Omental fat pad (tissue), 4 donors: ENCODE data around the gene ACP3. TPM values are rescaled to one million over a fixed set of nuclear protein-coding genes. Genes with fewer than 3 reads are reported as not detected.

ENCODE experiments used
- ATAC-seq: fragments of 150-250 bp; one replicate; pipeline ENCODE4 v1.9.1; 2016; ENCODE audit warnings: mild to moderate bottlenecking, moderate library complexity; ENCODE audit not compliant: low FRiP score
- DNase-seq: peaks from one replicate; pipeline ENCODE4 v3.0.0-alpha.2; 2019; ENCODE audit warnings: low spot score
- total RNA-seq, 4 donors: library from RNA; depleted of rRNA; stranded (reverse); fragments of >200 nt; gene quantifications; one replicate each; pipeline ENCODE4 v1.1.0, GENCODE V29; 2016
- TF ChIP-seq, protein P1 (sequence below), 3 donors: fragments of 450-650 bp; IDR thresholded peaks; one replicate each; pipeline ENCODE4 v1.5.1; 2016 to 2017; ENCODE audit warnings: antibody characterized with exemption in 3 of 3, mild to moderate bottlenecking in 3 of 3, moderate library complexity in 2 of 3

The ACP3 gene
- total RNA-seq, 4 donors from 2014 or later, result 2.0 to 4.6 (median 4.2) TPM

DNA sequence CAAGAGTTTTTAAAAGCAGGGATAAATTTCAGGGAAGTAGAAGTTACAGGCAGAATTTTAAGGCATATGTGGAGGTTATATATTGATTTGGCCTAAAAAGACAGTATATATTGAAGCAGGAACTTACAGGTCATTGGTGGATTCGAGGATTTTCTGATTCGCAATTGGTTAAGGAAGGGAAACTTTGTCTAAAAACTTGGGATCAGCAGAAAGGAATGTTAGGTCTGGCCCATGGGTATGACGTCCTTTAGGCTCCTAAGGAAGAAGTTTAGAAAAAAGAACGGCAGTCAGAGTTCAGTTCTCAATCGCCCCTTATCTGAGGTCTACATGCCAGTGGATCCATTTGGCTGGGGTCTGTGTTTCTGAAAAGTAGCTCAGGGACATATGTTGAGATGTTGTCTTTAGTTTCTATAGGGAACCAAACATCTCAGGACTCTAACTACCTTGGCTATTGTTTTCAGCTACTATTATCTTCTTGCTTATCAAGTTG lies 33.2 kb upstream of the ACP3 start:
- TF ChIP-seq, protein P1, sequence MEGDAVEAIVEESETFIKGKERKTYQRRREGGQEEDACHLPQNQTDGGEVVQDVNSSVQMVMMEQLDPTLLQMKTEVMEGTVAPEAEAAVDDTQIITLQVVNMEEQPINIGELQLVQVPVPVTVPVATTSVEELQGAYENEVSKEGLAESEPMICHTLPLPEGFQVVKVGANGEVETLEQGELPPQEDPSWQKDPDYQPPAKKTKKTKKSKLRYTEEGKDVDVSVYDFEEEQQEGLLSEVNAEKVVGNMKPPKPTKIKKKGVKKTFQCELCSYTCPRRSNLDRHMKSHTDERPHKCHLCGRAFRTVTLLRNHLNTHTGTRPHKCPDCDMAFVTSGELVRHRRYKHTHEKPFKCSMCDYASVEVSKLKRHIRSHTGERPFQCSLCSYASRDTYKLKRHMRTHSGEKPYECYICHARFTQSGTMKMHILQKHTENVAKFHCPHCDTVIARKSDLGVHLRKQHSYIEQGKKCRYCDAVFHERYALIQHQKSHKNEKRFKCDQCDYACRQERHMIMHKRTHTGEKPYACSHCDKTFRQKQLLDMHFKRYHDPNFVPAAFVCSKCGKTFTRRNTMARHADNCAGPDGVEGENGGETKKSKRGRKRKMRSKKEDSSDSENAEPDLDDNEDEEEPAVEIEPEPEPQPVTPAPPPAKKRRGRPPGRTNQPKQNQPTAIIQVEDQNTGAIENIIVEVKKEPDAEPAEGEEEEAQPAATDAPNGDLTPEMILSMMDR (IDR thresholded peaks at IDR 0.05), result no peak
- no peak for DNase-seq
- ATAC-seq, result no peak

DNA sequence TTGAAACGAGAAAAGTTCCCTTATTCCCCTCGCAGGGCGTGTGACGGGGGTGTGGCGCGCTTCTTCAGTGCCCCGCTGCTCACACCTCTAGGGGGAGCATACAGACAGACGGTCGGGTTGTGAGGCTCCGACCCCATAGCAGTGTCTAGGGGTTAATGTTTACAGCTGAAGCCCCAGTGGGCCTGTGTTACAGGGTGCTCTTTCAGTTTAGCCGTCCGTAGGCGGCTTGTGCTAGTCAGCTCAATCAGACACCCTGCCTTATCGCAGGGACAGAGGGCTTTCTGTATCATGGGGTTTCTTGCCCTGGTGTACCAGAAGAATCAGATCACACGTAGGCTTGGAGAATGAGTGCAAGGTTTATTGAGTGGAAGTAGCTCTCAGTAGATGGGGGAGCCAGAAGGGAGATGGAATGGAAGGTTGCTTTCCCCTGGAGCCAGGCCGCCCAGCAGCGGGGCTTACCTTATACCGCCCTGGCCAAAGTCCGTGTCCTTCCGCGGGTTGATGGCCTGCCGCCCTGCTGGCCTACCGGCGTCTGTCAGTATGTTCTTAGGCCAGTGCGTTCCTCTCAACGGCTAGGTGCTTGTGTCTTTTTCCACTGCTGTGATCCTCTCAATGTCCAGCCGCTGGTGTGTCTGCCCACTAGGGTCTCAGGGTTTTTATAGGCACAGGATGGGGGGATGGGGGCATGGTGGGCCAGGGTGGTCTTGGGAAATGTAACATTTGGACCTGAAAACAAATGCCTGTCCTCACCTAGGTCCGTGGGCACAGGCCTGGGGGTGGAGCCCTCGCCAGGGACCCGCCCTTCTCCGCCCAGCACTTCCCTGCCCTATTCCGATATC lies 32.2 kb upstream of the ACP3 start:
- TF ChIP-seq, protein P1 (IDR thresholded peaks at IDR 0.05), result no peak
- no peak for ATAC-seq
- no peak for DNase-seq

DNA sequence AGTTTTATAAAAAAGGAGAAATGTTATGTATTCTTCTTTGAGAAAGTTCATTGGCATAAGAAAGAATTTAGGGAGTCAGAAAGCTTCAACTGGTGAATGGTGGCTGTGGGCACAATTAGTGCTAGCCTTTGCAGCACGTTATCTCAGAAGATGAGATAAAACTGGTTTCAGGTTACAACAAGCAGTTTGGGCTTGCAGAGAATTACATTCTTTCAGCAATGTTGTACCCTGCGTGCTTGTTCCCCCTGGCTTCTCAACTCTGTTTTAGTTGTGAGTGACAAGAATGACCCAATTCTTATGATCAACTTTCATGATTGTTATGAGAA lies 31.6 kb upstream of the ACP3 start:
- TF ChIP-seq, protein P1 (IDR thresholded peaks at IDR 0.05), result no peak
- ATAC-seq (no peak), DNase-seq (no peak)

DNA sequence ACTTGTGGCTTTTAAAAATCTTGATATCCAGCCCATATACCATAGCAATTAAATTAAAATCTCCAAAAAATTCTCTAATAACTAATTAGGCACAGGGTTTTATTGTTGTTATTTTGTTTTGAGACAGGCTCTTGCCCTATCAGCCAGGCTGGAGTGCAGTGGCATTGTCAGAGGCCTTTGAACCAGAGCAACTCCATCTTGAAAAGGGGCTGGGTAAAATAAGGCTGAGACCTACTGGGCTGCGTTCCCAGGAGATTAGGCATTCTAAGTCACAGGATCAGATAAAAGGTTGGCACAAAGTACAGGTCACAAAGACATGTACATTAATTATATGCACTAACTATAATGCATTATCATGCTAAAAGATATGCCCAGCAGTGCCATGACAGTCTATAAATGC lies 31.2 kb upstream of the ACP3 start:
- DNase-seq (no peak), ATAC-seq (no peak)
- TF ChIP-seq, protein P1 (IDR thresholded peaks at IDR 0.05), result no peak

DNA sequence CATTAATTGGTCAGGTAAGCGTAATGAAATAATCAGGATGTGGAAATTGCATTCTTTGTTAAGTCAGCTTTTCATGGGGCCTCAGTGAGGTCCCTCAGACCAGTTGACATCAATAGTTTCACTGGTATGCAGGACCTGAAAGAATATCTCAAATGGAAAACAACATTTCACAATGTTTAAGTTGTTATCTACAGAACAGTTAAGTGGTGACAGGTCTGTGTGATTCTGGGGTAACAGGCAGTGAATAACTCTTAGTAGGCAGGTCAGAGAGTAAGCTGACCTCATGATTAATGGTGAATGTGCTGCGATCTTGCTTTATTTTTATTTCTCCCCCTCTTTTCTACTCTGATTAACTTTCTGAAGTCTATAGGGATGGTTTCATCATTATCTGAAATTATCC lies 28.9 kb upstream of the ACP3 start:
- no peak for DNase-seq
- no peak for ATAC-seq
- TF ChIP-seq, protein P1 (IDR thresholded peaks at IDR 0.05), result no peak

DNA sequence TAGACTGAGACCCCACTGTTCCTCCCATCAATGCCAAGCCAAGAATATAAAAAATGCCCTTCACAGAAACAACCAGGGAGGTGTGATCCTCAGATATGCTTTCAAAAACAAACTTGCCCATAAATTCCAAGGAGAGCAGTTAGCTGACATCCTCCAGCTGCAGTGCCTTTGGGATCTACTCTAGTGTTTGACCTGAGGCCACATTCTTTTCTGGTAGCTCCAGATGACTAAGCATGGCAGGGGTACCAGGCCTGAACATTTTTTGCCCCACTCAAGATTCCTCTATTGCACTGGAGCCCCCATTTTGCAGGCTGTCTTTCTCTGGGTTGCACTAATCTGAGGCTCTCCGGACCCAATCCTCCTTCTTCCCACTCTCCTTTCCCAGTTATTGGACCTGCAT lies 27.9 kb upstream of the ACP3 start:
- DNase-seq (no peak), ATAC-seq (no peak)
- TF ChIP-seq, protein P1 (IDR thresholded peaks at IDR 0.05), result no peak

DNA sequence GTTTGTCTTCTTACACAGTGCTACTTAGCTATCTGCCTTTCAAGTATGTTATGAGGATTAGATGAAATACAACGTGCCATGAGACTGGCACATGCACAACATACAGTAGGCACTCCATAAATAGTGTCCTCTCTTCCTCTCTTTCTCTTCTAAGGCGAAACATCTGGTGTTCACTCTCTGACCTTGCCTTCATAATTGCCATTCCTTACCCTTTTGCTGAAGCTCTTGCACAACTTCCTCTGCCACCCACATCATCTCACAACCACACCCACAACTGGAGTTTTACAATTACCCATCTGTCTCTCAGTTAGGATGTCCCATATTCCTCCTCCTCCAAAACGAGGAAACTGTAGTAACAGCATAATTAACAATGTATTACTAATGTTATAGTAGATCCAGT lies 26.4 kb upstream of the ACP3 start:
- DNase-seq (no peak), ATAC-seq (no peak)
- TF ChIP-seq, protein P1 (IDR thresholded peaks at IDR 0.05), result no peak
